HEK293T (cell line): ENCODE data around the gene LTBP2.

Source experiments
- CTCF ChIA-PET: fragments of 350-600 bp; formaldehyde crosslinking; extraction: SDS; loops from one replicate; lab custom pipeline; 2021; ENCODE audit warnings: antibody characterized with exemption, inconsistent platforms; lab: Yijun Ruan, JAX
- POLR2A ChIA-PET: fragments of 350-600 bp; formaldehyde crosslinking; extraction: SDS; loops from one replicate; lab custom pipeline; 2020; ENCODE audit warnings: antibody characterized with exemption, inconsistent platforms; lab: Yijun Ruan, JAX
- DNase-seq: peaks from one replicate; pipeline ENCODE4 v3.0.0; 2012; ENCODE audit warnings: mixed read lengths; ENCODE audit errors: extremely low spot score
- ARNT ChIP-seq: fragments of 450-650 bp; IDR thresholded peaks from 2 replicates; pipeline ENCODE4 v1.6.1; 2017; ENCODE audit warnings: mild to moderate bottlenecking
- BHLHE40 ChIP-seq: fragments of 450-650 bp; IDR thresholded peaks from 2 replicates; pipeline ENCODE4 v1.6.1; 2016; ENCODE audit warnings: mild to moderate bottlenecking, moderate library complexity, borderline replicate concordance
- CTBP1 ChIP-seq: fragments of 450-650 bp; IDR thresholded peaks from 2 replicates; pipeline ENCODE4 v1.6.1; 2016; ENCODE audit warnings: borderline replicate concordance
- ELF4 ChIP-seq: fragments of 450-650 bp; IDR thresholded peaks from 2 replicates; pipeline ENCODE4 v1.6.1; 2017; ENCODE audit warnings: antibody characterized with exemption
- FOXA1 ChIP-seq: fragments of 450-650 bp; IDR thresholded peaks from 2 replicates; pipeline ENCODE4 v1.6.1; 2016; ENCODE audit warnings: mild to moderate bottlenecking
- FOXK2 ChIP-seq: fragments of 450-650 bp; IDR thresholded peaks from 2 replicates; pipeline ENCODE4 v1.6.1; 2016; ENCODE audit warnings: mild to moderate bottlenecking
- FOXM1 ChIP-seq: fragments of 450-650 bp; IDR thresholded peaks from 2 replicates; pipeline ENCODE4 v1.6.1; 2017; ENCODE audit warnings: mild to moderate bottlenecking, borderline replicate concordance
- HDGF ChIP-seq: fragments of 450-650 bp; IDR thresholded peaks from 2 replicates; pipeline ENCODE4 v1.6.1; 2017; ENCODE audit warnings: antibody characterized with exemption, borderline replicate concordance
- L3MBTL2 ChIP-seq: fragments of 450-650 bp; conservative IDR thresholded peaks from 2 replicates; pipeline ENCODE4 v1.6.1; 2016; ENCODE audit warnings: mild to moderate bottlenecking
- LEF1 ChIP-seq: fragments of 450-650 bp; IDR thresholded peaks from 2 replicates; pipeline ENCODE4 v1.6.1; 2017; ENCODE audit warnings: mild to moderate bottlenecking, borderline replicate concordance
- NFRKB ChIP-seq: fragments of 450-650 bp; IDR thresholded peaks from 2 replicates; pipeline ENCODE4 v1.6.1; 2016; ENCODE audit warnings: mild to moderate bottlenecking, moderate library complexity
- PKNOX1 ChIP-seq: fragments of 450-650 bp; IDR thresholded peaks from 2 replicates; pipeline ENCODE4 v1.6.1; 2016
- SP1 ChIP-seq: fragments of 450-650 bp; IDR thresholded peaks from 2 replicates; pipeline ENCODE4 v1.6.1; 2017
- SUZ12 ChIP-seq: fragments of 450-650 bp; IDR thresholded peaks from 2 replicates; pipeline ENCODE4 v1.6.1; 2016; ENCODE audit warnings: mild to moderate bottlenecking
- TARDBP ChIP-seq: fragments of 450-650 bp; IDR thresholded peaks from 2 replicates; pipeline ENCODE4 v1.6.1; 2016
- ZNF384 ChIP-seq: fragments of 450-650 bp; IDR thresholded peaks from 2 replicates; pipeline ENCODE4 v1.6.1; 2016

LTBP2 gene

GRCh38 chr14:74641601-74642391 is 29.8 kb upstream of the LTBP2 start:
- POLR2A ChIA-PET, result no interaction called here

GRCh38 chr14:74638966-74639365 is 26.9 kb upstream of the LTBP2 start:
- POLR2A ChIA-PET, result no interaction called here
- CTCF ChIA-PET, result interaction anchor here (1.1 kb wide), 1 partner anchor 10 kb away, joined by 4 read pairs; no protein-coding TSS in a partner anchor
- TF ChIP-seq LEF1 (no peak), ARNT (no peak), FOXK2 (no peak), TARDBP (no peak), FOXA1 (no peak), PKNOX1 (no peak), BHLHE40 (no peak), NFRKB (no peak), SP1 (no peak), SUZ12 (no peak)
- no peak for DNase-seq

More at GRCh38 chr14:74641601-74642391, 29.8 kb upstream of the LTBP2 start:
- TF ChIP-seq NFRKB (no peak), FOXK2 (no peak), ARNT (no peak), SP1 (no peak), PKNOX1 (no peak)
- no peak for DNase-seq
- CTCF ChIA-PET, result interaction anchor here (1.2 kb wide), 2 partner anchors 10 to 33 kb away, joined by 3 to 6 read pairs; no protein-coding TSS in a partner anchor

- no peak for DNase-seq
- CTCF ChIA-PET, result interaction anchor here (1.1 kb wide), 1 partner anchor 11 kb away, joined by 4 read pairs; no protein-coding TSS in a partner anchor
- POLR2A ChIA-PET, result no interaction called here
- no peak for TF ChIP-seq CTBP1
- TF ChIP-seq FOXA1, result no peak
- TF ChIP-seq TARDBP, result no peak
- no peak for TF ChIP-seq ARNT
- TF ChIP-seq ZNF384, result no peak
- TF ChIP-seq SP1, result no peak
- no peak for TF ChIP-seq SUZ12
Measured at GRCh38 chr14:74638066-74638465, 26.0 kb upstream of the LTBP2 start.

GRCh38 chr14:74637178-74637550 is 25.1 kb upstream of the LTBP2 start:
- TF ChIP-seq ELF4 (no peak), TARDBP (no peak), CTBP1 (no peak), FOXA1 (no peak), SP1 (no peak), NFRKB (no peak), SUZ12 (no peak), L3MBTL2 (no peak), LEF1 (no peak), ARNT (no peak), HDGF (no peak), FOXK2 (no peak), ZNF384 (no peak), PKNOX1 (no peak), FOXM1 (no peak)
- DNase-seq, result no peak
- CTCF ChIA-PET, result no interaction called here
- POLR2A ChIA-PET, result no interaction called here

- POLR2A ChIA-PET, result no interaction called here
- no peak for DNase-seq
- TF ChIP-seq TARDBP, result no peak
- TF ChIP-seq ZNF384, result no peak
- TF ChIP-seq HDGF, result no peak
- TF ChIP-seq BHLHE40, result no peak
- CTCF ChIA-PET, result no interaction called here
Measured at GRCh38 chr14:74636424-74637177, 24.6 kb upstream of the LTBP2 start.

- ChIA-PET POLR2A (no interaction called here), CTCF (no interaction called here)
Measured at GRCh38 chr14:74635847-74636246, 23.8 kb upstream of the LTBP2 start.

More at GRCh38 chr14:74635847-74636246, 23.8 kb upstream of the LTBP2 start:
- no peak for DNase-seq
- TF ChIP-seq LEF1 (no peak), PKNOX1 (no peak), ZNF384 (no peak), TARDBP (no peak), BHLHE40 (no peak), CTBP1 (no peak), FOXM1 (no peak), ELF4 (no peak), FOXK2 (no peak), L3MBTL2 (no peak), SUZ12 (no peak)
